GM18951 (cell line): ENCODE measurements around the gene NUCKS1.

Experiments used
- POLR2A ChIP-seq: IDR thresholded peaks from 4 replicates; pipeline ENCODE4 v1.6.1; 2011; ENCODE audit warnings: mild to moderate bottlenecking; ENCODE audit not compliant: insufficient read length, insufficient read depth; ENCODE audit errors: extremely low read depth
- in situ Hi-C: fragments of 300-500 bp; cut with MboI; formaldehyde crosslinking; loops from one replicate; pipeline ENCODE4 v1.12.0; 2022; ENCODE audit warnings: low sequenced_read_pairs, mixed read lengths, inconsistent platforms; ENCODE audit not compliant: unreplicated experiment

NUCKS1 gene, protein sequence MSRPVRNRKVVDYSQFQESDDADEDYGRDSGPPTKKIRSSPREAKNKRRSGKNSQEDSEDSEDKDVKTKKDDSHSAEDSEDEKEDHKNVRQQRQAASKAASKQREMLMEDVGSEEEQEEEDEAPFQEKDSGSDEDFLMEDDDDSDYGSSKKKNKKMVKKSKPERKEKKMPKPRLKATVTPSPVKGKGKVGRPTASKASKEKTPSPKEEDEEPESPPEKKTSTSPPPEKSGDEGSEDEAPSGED

DNA sequence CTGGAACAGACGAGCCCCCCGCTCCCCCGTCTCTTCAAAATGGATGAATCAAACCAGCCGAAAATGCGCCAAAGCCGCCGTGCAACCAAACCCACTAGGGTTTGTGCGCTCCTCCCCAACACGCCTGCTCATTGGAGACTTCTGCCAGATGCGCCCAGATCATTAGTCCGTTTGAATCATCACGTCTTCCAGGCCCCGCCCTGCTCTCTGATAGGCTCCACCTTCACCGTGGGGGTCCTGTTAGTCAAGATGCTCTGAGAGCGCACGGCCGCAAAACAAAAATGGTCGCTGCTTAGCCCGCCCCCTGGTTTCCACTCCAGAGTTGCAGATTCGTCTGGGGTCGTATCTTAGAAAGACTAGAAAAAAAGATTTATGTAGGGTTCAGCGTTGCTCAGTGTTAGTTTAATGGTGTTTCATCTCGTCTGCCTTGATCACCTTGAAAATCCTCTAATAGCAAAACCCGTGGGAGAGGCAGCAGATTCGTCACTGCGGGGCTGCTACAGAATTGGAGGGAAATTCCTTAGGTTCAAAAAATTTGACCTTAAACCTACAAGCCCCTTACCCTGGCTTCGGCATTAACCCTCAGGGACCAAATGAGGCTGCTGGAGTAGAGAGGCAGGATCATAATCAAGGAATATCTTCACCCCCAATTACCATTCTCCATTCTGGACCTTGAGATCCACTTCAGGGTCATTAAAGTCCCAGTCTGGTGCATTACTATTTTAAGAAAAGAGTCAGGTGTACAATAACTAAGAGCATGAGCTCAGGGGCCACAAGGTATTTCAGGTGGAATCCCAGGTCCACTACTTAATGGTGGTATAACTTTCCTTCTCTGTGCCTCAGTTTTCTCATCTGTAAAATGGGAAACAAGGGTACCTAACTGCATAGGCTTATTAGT is at the start of gene NUCKS1:
Gene NUCKS1 (minus strand): TSS at position 45 of the 898 bp plus-strand sequence. CDS start 209 bp downstream, outside the sequence.
- peak; percentile 38 for TF ChIP-seq POLR2A

DNA sequence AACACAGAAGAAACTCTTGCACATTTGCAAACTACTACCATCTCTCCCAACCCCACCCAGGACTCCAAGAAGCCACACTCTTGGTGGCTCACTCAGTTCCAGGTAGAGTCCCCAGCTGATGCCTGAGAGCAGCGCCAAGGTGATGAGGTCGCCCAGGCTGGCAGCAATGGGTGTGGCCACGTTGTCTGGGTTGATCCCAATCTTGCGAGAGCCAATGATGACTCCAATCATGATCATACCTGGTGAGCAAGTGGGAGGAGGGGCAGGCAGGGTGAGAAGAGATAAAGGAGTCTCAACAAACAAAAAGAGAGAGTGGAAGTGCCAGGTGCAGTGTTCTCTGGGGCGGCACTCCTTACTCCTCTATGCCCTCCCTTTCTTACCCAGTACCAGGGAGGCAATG is 48.6 kb upstream of the NUCKS1 start:
- no peak for TF ChIP-seq POLR2A
- in situ Hi-C loops, result loop anchor here (10.0 kb wide), 1 partner anchor 316 kb away; the partner anchor contains the start of gene AVPR1B

More for the DNA sequence above, at the start of gene NUCKS1:
- in situ Hi-C loops, result no loop called here

DNA sequence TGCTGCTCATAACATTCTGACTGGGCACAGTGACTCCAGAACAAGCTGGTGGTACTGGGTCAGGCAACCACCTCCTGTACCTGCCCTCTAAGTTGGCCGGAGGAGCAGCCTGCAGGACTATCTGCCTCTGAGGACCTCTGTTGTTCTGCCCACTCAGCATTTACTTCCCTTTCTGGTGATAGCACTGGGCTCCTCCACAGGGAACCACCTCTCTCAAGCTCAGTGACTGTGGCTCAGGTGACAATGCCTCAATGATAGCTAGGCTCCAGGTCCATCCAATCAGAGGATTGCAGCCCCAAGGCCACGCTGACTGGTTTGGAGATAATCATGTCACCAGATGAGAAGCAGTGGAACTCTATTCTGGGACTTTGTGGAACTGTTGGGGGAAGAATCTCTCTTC is 47.2 kb upstream of the NUCKS1 start:
- in situ Hi-C loops, result loop anchor here (10.0 kb wide), 1 partner anchor 318 kb away; the partner anchor contains the start of gene AVPR1B
- no peak for TF ChIP-seq POLR2A

DNA sequence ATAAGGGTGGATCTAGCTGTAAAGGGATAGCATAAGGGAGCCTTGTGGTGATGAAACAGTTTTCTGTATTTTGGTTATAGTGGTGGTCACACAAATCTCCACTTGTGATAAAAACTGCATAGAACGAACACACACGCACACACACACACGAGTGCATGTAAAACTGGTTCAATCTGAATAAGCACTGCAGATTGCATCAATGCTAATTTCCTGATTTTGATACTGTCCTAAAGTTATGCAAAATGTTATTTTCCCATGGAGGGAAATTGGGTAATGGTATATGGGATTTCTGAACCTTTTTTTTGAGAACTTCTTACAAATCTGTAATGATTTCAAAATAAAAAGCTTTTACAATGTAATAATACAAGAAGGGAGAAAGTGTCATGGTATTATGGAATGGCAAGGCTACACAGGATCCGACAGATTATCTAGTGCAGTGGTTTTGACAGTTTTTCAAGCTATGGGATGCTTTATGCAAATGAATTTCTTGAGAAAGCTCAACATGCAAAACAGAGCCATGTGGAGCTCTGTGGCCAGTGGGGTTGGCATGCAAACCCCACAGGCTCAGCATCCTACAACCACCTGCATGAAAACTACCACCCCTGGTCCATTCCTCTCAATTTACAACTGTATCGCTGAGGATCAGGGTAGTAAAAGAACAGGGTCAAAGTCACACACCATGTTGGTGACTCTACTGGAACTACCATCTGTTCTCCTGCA is 44.2 kb upstream of the NUCKS1 start:
- TF ChIP-seq POLR2A, result no peak
- in situ Hi-C loops, result loop anchor here (10.0 kb wide), 1 partner anchor 321 kb away; the partner anchor contains the start of gene AVPR1B

DNA sequence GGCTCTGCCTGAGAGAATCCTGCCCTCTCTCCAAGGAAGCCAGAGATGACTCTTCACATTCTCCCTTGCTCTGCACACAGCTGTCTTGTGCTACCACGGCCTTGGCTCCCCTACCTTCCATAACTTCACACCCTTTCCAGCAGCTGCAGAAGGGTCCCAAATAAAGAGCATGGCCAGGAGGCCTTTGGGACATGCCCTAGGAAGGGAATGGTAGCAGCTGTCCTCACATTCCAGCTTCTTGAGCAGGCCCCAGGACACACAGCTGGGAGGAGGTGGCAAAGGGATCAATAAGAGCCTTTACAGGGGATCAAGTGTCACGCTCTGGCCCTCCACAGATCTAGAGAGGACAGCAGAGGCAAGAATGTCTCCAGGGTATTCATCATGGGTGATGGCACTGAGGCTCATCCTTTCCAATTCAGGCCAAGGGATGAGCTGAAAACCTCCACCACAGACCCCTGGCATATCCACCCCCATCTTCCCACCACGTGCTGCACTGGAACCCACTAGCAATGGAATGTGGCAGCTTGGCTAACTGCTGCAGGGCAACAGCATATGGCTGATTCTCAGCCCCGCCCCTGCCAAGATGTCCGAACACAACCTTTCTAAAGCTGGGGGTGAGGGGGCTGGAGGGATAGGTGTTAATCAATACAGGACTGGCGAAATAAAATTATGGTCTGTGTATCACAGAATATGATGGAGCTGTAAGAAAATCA is 43.1 kb upstream of the NUCKS1 start:
- no peak for TF ChIP-seq POLR2A
- in situ Hi-C loops, result loop anchor here (10.0 kb wide), 1 partner anchor 322 kb away; the partner anchor contains the start of gene AVPR1B

DNA sequence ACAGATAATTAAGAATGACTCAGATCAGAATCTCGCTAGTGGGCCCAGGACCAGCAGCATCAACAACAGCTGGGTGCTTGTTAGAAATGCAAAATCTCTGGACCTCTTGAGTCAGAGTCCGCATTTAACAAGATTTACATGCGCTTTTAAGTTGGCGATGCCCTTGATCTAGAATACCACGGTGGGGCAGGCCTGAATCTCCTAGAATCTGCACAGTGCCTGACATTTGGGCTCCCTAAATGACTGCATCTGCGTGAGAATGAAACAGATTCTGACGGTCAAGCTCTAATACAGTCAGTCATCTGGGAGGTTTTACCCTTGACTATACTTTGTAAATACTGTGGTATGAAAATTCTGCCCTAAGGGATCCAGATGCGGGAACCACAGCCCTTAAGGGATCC is 42.5 kb upstream of the NUCKS1 start:
- in situ Hi-C loops, result loop anchor here (10.0 kb wide), 1 partner anchor 322 kb away; the partner anchor contains the start of gene AVPR1B
- TF ChIP-seq POLR2A, result no peak

DNA sequence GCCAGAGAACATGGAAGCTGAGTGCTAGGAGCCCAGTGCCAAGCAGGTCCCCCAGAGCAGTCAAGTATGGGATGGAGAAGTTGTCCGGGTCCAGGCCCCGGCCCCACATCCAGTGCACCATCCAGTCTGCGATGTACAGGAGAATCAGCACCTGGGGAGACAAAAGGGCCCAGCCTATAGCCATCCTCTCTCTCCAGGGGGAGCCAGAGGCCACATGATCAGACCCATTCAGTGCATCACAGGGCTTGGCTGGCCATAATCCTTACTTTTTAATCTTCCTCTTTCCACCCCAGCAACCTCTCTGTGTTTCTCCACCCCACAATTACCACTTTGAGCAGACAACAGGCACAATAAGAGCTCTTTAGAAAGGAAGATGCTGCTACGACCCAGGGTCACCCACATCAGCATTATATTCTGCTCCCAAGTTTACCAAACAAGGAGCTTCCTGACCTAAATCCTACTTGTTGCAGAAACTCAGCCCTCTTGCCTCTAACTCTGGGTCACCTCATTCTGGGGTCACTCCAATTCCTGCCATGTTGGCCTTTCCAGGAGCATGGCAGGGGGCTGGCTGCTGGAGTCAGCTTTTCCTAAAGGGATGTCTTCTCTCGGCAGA is 41.7 kb upstream of the NUCKS1 start:
- in situ Hi-C loops, result loop anchor here (10.0 kb wide), 1 partner anchor 323 kb away; the partner anchor contains the start of gene AVPR1B
- no peak for TF ChIP-seq POLR2A

DNA sequence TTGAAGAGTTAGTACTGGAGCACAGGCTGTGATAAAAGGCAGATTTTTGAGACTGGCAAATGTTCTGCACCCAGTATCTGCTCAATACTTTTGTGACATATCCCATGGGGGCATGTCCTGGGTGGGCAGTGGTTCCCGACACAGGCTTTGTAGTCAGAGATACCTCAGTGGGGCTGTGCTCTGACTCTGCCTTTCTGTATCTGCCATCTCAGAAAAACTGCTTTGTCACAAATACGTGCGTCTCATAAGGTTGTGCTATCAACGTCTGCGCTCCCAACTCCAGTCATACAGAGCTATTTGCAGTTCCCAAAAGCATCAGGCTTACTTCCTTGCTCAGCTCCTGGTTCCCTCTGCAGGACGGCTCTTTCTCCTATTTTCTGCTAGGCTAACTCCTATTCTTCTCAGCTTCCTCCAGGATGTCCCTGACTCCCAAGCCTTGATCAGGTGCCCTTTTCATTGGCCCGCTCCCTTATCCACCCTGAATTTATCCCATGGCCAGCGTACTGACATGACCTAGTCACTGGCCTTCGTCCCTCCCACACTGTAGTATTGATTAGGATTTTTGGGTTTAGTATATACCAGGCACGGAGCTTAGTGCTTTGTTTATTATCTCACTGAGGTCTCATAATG is 37.4 kb upstream of the NUCKS1 start:
- in situ Hi-C loops, result no loop called here
- TF ChIP-seq POLR2A, result no peak

DNA sequence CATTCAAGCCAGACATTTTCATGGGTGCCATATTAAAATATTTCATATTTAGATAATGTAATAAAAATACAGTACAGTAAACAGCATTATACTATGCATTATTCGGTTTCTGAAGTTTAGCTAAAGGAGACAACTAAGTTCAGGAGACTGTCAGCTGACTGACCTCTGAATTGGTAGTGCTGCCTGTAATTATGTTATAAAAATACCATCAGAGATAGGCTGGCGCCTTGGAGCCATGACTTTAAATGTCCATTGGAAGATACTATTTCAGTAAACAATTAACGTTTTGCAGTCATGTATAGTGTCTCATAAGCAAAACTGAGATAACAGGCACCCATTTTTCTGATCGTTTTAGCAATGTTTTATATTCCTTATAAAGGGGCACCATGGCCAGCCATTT is 36.6 kb upstream of the NUCKS1 start:
- in situ Hi-C loops, result no loop called here
- TF ChIP-seq POLR2A, result no peak

DNA sequence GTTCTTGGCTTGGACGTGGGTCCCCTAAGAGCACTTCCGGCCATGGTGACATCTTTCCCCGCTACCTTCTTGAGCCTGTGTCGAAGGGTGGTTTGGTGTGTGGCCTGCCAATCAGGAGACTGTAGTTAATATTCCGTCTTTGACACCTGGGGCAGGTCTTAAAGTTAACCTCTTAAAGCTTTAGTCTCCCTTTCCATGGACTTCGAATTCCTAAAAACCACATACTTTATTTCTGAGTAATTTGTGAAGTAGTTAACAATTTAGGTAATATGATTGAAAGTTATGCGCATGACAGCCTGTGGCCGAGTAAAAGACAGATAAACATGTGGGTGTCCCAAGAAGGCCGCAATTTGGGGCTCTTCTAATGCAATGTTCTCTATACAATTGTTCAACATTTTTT is 35.5 kb upstream of the NUCKS1 start:
- TF ChIP-seq POLR2A, result no peak
- in situ Hi-C loops, result no loop called here

DNA sequence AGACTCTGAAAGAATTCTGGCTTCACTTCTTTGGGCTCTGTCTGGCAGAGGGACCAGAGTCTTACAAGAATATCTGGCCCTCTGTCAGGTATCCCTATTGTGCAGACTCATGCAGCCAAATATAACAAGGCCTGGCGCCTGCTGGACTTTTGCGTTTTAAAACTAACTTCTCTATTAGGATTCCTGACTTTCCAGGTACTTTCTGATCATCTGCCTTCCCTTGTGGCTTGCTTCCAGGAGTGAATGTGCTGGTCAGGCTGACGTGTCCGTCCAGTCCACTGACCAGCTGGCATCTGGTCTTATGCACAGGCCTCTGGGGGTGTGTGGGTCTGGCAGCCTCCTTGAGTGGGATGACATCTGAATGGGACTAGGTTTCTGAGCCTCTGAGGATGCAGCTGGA is 33.9 kb upstream of the NUCKS1 start:
- TF ChIP-seq POLR2A, result no peak
- in situ Hi-C loops, result no loop called here

DNA sequence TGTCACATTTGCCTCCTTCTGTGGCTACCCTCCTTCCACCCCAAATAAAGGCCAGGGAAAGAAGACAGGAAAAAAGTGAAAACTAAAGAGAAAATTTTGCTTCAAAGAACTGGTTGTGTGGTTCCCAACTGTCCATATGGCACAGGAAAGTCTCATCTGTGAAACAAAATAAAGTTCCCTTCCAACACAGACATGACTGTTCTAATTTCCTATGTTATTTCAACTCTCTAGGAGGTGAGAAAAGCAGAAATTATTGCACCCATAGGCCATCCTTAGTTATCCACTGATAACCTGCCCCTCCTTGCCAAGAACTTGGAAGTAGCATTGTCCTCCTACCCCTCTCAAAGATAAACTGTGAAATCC is 33.4 kb upstream of the NUCKS1 start:
- TF ChIP-seq POLR2A, result no peak
- in situ Hi-C loops, result no loop called here
